NCI-H2196 treated with DMSO at 0.1 percent for 48 hours (cell line): ENCODE measurements around the gene RCN1.
"Not testable (repeated sequence)": the region's sequence is repeated elsewhere in the genome, so short reads cannot be mapped to it uniquely, and the experiment has no call there.

Experiments used
- DNase-seq: peaks from one replicate; lab custom pipeline; 2025; ENCODE audit not compliant: unreplicated experiment; lab: John Stamatoyannopoulos, UW

The RCN1 gene

GRCh38 chr11:32109592-32109991, 18.7 kb downstream of the RCN1 start:
- no peak for DNase-seq

GRCh38 chr11:32110795-32111194, 19.9 kb downstream of the RCN1 start:
- DNase-seq: no peak

- no peak for DNase-seq
These were observed 22.5 kb downstream of the RCN1 start for GRCh38 chr11:32113200-32113919.

- no peak for DNase-seq
These were observed 23.0 kb downstream of the RCN1 start for GRCh38 chr11:32113920-32114203.

- DNase-seq: no peak
These were observed 24.6 kb downstream of the RCN1 start for GRCh38 chr11:32115446-32115845.

- no peak for DNase-seq
These were observed 25.8 kb downstream of the RCN1 start for GRCh38 chr11:32116668-32117067.

- DNase-seq: no peak
These were observed 27.4 kb downstream of the RCN1 start for GRCh38 chr11:32118025-32118974.

GRCh38 chr11:32119139-32119538, 28.3 kb downstream of the RCN1 start:
- not testable (repeated sequence) for DNase-seq

GRCh38 chr11:32121012-32121411, 30.1 kb downstream of the RCN1 start:
- DNase-seq: no peak

- DNase-seq: no peak
These were observed 31.3 kb downstream of the RCN1 start for GRCh38 chr11:32122200-32122599.

GRCh38 chr11:32131321-32131720, 40.4 kb downstream of the RCN1 start:
- no peak for DNase-seq

GRCh38 chr11:32136657-32137056, 45.8 kb downstream of the RCN1 start:
- no peak for DNase-seq

- no peak for DNase-seq
These were observed 46.4 kb downstream of the RCN1 start for GRCh38 chr11:32137263-32137662.

GRCh38 chr11:32137869-32138268, 47.0 kb downstream of the RCN1 start:
- DNase-seq: no peak

- no peak for DNase-seq
These were observed 48.0 kb downstream of the RCN1 start for GRCh38 chr11:32138902-32139301.

GRCh38 chr11:32139896-32140520, 49.1 kb downstream of the RCN1 start:
- DNase-seq: no peak

GRCh38 chr11:32141745-32142546, 51.1 kb downstream of the RCN1 start:
- DNase-seq: no peak

- no peak for DNase-seq
These were observed 52.5 kb downstream of the RCN1 start for GRCh38 chr11:32143378-32143777.

GRCh38 chr11:32145282-32145681, 54.4 kb downstream of the RCN1 start:
- DNase-seq: no peak

GRCh38 chr11:32148895-32149294, 58.0 kb downstream of the RCN1 start:
- no peak for DNase-seq

- DNase-seq: no peak
These were observed 58.9 kb downstream of the RCN1 start for GRCh38 chr11:32149748-32150147.
